ENCODE measurements around the gene ERF. TPM values are rescaled to one million over a fixed set of nuclear protein-coding genes. Genes with fewer than 3 reads are reported as not detected.

ERF gene
- total RNA-seq, 1 experiment from 2014 or later = 35.1 TPM

DNA sequence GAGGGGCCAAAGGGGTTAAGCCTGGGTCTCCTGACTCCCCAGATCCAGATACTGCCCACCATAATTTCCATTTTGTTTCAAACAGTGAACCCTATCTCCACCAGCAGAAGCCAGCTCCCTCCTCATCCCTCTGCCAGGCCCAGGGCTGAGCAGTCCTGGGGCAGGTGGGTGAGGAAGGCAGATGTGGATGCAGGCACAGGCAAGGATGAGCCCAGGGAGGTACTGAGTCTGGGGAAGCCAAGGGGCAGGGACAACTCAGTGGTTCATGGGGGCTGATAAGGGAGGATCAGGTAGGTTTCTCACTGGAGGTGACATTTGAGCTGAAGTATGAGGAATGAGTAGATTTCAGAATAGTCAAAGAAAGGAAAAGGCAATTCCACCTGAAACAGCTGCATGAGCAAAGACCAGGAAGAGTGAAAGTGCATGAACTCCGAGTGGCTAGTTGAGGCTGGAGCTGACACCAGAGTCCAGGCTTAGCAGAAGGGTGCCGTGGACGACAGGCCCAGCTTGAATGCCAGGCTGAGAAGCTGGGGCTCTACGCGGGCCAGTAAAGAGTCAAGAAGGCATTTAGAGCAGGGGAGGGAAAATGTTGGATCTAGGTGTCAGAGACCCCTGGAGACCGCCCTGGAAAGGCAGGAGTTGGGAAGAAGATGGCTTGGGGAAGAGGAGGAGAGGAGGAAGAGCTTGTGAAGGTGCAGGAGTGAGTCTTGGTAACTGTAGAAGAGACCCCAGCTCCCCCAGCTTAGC, 24.4 kb upstream of the ERF start:
- Mint-ChIP-seq H3K27ac (ENCODE audit: low read depth, unreplicated experiment) (peak overlapping the region; percentile 94), H3K4me1 (ENCODE audit: insufficient read depth, unreplicated experiment) (peaks cover 32% of the 10 kb centered on the region), H3K27me3 (ENCODE audit: insufficient read depth, unreplicated experiment) (no peaks in the 10 kb centered on the region), H3K4me3 (ENCODE audit: unreplicated experiment) (no peak overlapping the region), H3K9me3 (ENCODE audit: unreplicated experiment) (no peaks in the 10 kb centered on the region), H3K36me3 (ENCODE audit: insufficient read depth, unreplicated experiment) (peaks cover 29% of the 10 kb centered on the region)
- no TSS peak for BruUV-seq (replicated peaks)
- POLR2A ChIA-PET = interaction anchor here (0.6 to 7.5 kb wide), 11 partner anchors 9 to 1527 kb away, joined by 3 to 158 read pairs (median 9); partner anchors contain the start of genes CIC, DEDD2, ERF and GSK3A
- DNase-seq (ENCODE audit: unreplicated experiment) = no peak
- intact Hi-C loops (cut with micrococcal nuclease) = no loop called here
- CTCF ChIA-PET = interaction anchor here (0.5 to 7.2 kb wide), 38 partner anchors 9 to 394 kb away, joined by 3 to 145 read pairs (median 4); partner anchors contain the start of genes ERF, GSK3A, POU2F2 and PRR19
- no peak for TF ChIP-seq CTCF (IDR thresholded peaks at IDR 0.05; ENCODE audit: unreplicated experiment)

GRCh38 chr19:42278452-42279154, 23.7 kb upstream of the ERF start:
- no peaks in the 10 kb centered on the region for H3K27me3 Mint-ChIP-seq (ENCODE audit: insufficient read depth, unreplicated experiment)
- H3K36me3 Mint-ChIP-seq (ENCODE audit: insufficient read depth, unreplicated experiment) = peaks cover 36% of the 10 kb centered on the region
- ChIA-PET CTCF (interaction anchor here (0.7 to 7.2 kb wide), 21 partner anchors 8 to 393 kb away, joined by 3 to 145 read pairs (median 5); partner anchors contain the start of genes ERF, GSK3A, PRR19 and ZNF526), POLR2A (interaction anchor here (0.7 to 7.5 kb wide), 5 partner anchors 8 to 62 kb away, joined by 3 to 158 read pairs (median 21); partner anchors contain the start of genes CIC, DEDD2 and GSK3A)
- intact Hi-C loops (cut with micrococcal nuclease) = no loop called here
- DNase-seq (ENCODE audit: unreplicated experiment) = no peak
- H3K9me3 Mint-ChIP-seq (ENCODE audit: unreplicated experiment) = no peaks in the 10 kb centered on the region
- BruUV-seq (replicated peaks) = no TSS peak
- H3K4me1 Mint-ChIP-seq (ENCODE audit: insufficient read depth, unreplicated experiment) = peaks cover 32% of the 10 kb centered on the region
- H3K4me3 Mint-ChIP-seq (ENCODE audit: unreplicated experiment) = no peak overlapping the region
- H3K27ac Mint-ChIP-seq (ENCODE audit: low read depth, unreplicated experiment) = peak overlapping the region; percentile 94
- no peak for TF ChIP-seq CTCF (IDR thresholded peaks at IDR 0.05; ENCODE audit: unreplicated experiment)

- POLR2A ChIA-PET = interaction anchor here (1.3 to 7.5 kb wide), 4 partner anchors 8 to 58 kb away, joined by 4 to 158 read pairs (median 44); partner anchors contain the start of genes CIC, GSK3A and ZNF526
- H3K36me3 Mint-ChIP-seq (ENCODE audit: insufficient read depth, unreplicated experiment) = peaks cover 40% of the 10 kb centered on the region
- TF ChIP-seq CTCF (IDR thresholded peaks at IDR 0.05; ENCODE audit: unreplicated experiment) = no peak
- peaks cover 32% of the 10 kb centered on the region for H3K4me1 Mint-ChIP-seq (ENCODE audit: insufficient read depth, unreplicated experiment)
- peak overlapping the region; percentile 94 for H3K27ac Mint-ChIP-seq (ENCODE audit: low read depth, unreplicated experiment)
- H3K9me3 Mint-ChIP-seq (ENCODE audit: unreplicated experiment) = no peaks in the 10 kb centered on the region
- CTCF ChIA-PET = interaction anchor here (0.6 to 7.2 kb wide), 7 partner anchors 8 to 393 kb away, joined by 3 to 145 read pairs (median 15); partner anchors contain the start of gene GSK3A
- no peak for DNase-seq (ENCODE audit: unreplicated experiment)
- intact Hi-C loops (cut with micrococcal nuclease) = no loop called here
- no peak overlapping the region for H3K4me3 Mint-ChIP-seq (ENCODE audit: unreplicated experiment)
- H3K27me3 Mint-ChIP-seq (ENCODE audit: insufficient read depth, unreplicated experiment) = no peaks in the 10 kb centered on the region
- no TSS peak for BruUV-seq (replicated peaks)
These were observed 23.0 kb upstream of the ERF start for GRCh38 chr19:42277821-42278451.
